Epithelial cell of prostate (primary cell): ENCODE measurements around the gene E2F2.

Experiments
- DNase-seq: peaks from one replicate; pipeline ENCODE4 v3.0.0-alpha.2; 2011; ENCODE audit warnings: low read depth, low spot score
- H3K27ac ChIP-seq: fragments of 450-650 bp; 2 replicates; pipeline ENCODE4 v1.5.1; 2017; ENCODE audit warnings: mild to moderate bottlenecking

E2F2 gene

DNA sequence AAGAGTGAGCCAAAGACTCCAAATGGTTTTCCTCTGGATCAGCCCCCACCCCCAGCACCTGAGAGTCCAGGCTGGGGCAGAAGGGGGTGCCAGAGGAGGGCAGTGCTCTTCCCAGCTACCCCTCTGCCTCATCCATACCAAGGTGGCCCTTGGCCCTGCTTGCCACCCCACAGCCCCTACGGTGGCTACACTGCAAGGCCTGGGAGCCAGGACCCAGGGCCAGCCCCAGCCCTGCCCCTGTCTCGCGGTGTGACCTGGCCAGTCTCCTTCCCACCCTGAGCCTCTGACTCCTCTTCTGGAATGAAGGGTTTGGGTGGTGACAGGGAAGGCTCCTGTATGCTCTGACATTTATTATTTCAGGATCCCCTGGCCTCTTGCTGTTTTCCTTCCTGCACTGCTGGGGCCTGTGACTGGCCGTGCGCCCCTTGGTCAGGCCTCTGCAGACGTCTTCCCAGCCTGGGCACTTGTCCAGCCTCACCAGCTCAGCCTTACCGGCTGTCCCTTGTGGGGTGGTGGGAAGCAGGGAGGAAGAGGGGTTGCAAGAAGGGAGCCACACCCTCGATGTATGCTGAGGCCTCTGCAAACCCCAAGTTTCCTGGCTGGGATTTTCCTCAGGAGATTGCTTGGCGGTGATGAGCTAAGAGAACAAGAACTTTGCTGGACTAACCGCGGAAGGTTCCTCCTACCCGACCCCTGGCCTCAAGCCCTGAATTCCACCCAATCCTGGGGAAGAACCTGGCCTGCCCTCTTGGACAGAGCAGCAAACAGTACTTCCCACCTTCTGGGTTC, 60.6 kb downstream of the E2F2 start:
- H3K27ac ChIP-seq: no peak overlapping the region
- no peak for DNase-seq

DNA sequence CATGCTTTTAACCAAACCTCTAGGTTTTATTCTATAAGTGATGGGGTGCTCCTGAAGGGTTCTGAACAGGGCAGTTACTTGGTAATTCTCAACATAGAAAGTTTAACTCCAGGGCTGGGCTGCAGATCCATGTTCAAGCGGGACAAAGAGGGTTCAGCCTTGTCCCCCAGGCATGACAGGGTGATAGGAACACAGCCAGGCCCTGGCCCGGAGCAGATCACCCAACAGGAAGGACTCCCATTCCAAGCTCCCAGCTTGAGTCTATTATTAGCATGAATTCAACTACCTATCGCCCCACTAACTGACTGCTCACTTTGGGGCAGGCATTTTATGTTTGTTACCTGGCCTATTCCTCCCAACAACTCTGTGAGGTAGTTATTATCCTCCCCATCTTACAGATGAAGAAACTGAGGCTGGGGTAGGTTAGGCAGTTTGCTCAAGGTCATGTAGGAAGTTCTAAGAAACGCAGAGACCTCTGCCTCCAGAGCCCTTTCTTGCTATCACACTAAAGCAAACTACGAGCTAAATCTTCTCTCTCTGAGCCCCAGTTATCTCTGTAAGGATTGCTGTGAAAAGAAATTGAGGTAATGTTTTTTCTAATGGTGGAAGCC, 61.6 kb downstream of the E2F2 start:
- H3K27ac ChIP-seq: no peak overlapping the region

DNA sequence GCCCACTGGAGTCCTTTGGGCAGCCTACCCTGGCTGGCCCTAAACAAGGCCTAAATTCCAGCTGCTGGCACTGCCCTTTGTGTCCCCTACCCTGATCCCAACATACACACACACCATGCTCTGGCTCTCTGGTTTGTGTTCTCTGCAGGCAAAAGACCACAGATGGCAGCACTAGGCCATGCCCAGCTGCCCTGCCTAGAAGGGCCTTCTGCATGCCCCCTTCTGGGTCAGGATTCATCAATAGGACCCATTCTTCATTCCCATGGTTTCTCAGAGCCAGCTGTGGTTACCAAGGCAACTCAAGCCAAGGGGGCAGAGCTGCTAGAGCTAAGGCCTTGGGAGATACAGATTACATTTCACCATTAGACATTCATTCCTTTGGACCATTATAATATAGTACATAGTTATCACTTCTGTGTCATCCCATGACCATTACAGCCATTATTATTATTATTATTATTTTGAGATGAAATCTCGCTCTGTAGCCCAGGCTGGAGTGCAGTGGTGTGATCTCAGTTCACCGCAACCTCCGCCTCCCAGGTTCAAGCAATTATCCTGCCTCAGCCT, 64.5 kb downstream of the E2F2 start:
- H3K27ac ChIP-seq: no peak overlapping the region
- DNase-seq: no peak

More for the DNA sequence above, 61.6 kb downstream of the E2F2 start:
- no peak for DNase-seq

DNA sequence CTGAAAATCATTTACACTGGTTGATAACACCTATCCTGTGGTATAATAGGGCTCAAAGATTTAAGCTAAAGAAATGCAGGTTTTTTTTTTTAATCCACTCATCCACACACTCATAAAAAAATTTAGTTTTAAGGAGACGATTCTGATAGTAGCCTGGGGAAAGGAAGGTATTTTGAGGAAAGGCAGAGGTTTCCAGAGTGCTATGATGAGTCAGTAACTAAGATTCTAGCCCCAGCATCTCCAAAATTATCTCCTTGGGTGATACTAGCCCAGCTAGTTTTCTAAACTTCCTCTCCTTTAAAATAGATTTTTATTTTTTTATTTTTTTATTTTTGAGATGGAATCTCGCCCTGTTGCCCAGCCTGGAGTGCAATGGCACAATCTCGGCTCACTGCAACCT, 67.7 kb downstream of the E2F2 start:
- no peak for DNase-seq
- no peak overlapping the region for H3K27ac ChIP-seq

DNA sequence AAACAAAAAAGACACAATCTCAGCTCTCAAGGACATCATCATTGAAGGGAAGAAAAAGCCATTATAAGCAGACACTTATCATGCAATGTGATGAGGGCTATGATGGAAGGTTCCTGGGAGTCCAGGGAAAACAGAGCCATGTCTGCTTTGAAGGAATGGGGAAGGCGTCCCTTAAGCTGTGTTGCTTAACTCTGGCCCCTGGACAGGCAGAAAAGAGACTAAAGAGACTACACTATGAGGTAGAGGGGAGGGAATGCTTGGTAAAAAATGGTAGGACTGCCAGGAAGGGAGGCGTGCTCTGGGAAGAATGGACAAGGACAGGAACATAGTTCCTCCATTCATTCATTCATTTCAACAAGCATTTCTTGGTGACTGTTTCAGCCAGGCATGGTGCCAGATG, 68.3 kb downstream of the E2F2 start:
- no peak overlapping the region for H3K27ac ChIP-seq

DNA sequence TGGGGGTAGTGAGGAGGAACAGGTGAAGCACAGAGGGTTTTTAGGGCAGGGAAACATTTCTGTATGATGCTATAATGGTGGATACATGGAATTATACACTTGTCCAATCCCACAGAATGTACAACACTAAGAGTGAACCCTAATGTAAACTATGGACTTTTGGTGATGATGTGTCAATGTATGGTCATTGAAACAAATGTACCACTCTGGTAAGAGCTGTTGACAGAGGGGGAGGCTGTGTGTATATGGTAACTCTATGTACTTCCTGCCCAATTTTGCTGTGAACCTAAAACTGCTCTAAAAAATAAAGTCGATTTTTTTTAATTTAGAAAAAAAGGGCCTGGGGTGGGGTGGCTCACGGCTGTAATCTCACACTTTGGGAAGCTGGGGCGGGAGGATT, 70.0 kb downstream of the E2F2 start:
- no peak overlapping the region for H3K27ac ChIP-seq
- no peak for DNase-seq

More for the DNA sequence above, 68.3 kb downstream of the E2F2 start:
- DNase-seq: no peak

DNA sequence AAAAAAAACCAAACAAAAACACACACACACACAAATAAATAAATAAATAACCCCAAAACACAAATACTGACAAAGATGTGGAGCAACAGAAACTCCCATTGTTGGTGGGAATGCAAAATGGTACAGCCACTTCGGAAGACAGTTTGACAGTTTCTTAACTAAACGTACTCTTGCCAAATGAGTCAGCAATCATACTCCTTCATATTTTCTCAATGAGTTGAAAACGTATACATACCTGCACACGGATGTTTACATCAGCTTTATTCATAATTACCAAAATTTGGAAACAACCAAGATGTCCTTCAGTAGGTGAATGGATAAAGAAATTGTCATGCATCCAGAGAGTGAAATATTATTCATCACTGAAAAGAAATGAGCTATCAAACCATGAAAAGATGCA, 70.5 kb downstream of the E2F2 start:
- no peak for DNase-seq
- no peak overlapping the region for H3K27ac ChIP-seq

DNA sequence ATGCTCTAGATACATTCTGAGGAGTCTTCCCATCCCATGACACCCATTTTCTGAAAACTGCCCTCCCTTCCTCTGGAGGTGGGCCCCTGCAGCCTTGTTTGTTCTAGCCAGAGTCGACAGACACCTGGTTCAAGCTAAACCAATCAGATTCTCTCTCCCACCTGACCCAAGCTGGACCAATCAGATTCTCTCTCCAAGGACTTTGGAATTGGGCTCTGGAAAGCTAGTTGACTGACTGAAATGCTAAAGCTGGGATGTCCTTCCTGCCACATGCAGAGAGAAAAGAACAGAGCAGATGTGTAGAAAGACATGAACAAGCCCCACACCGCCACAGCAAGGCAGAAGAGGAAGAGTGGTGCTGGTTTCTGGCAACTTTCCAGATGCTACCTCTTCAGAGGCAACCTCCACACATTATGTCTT, 71.7 kb downstream of the E2F2 start:
- DNase-seq: no peak
- H3K27ac ChIP-seq: no peak overlapping the region
